Measurements from ENCODE around the gene RAP1GAP.
"Not testable (repeated sequence)": the region's sequence is repeated elsewhere in the genome, so short reads cannot be mapped to it uniquely, and the experiment has no call there.

Gene RAP1GAP

DNA sequence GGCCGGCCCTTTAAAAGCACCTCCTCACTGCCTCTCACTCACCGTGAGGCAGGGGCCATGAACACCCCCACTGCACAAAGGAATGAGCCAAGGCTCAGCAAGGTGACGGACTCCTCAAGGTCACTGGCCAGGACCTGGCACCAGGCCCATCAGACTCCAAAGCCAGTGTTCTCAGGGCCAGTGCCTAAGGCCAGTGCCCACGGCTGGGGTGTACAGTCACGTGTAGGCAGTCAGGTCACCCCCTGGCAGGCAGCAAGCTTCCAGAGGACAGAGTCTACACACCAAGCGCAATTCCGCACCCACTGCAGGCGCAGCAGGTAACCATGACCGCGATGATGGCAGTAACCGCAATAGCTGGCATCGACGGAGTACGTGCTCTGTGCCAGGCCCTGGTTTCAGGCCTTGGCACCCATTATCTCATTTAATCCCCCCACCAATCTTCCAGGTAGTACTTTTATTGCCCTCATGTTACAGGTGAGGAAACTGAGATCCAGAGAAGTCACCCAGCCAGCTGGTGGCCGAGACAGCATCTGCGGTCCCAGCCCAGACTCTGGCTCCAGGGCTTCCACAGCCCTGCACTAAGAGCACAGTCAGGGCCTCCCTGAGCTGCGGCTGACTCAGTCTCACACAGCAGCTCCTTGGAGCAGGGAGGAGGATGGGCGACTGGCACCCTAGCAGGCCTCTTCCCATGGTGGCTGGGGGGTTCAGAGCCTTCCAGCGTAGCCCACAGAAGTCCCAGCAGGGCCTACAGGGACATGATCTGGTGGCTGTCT lies 27.0 kb downstream of the RAP1GAP start:
- no peak for DNase-seq

DNA sequence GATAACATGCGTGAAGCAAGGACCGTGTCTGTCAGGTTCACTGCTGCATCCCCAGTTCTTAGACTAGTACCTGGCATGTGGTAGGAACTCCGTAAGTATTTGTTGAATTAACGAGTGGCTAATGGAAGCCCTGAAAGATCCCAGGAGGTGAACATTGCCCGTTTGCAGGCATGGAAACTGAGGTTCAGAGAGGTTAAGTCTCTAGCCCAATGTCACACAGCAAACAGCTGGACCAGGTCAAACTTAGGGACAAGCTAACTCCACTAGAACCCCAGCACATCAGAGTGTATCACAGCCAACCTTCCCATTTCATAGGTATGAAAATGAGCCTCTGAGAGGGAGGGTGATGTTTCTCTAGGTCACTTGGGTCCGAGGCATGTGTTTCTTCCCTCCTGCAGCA lies 27.6 kb downstream of the RAP1GAP start:
- DNase-seq = no peak

DNA sequence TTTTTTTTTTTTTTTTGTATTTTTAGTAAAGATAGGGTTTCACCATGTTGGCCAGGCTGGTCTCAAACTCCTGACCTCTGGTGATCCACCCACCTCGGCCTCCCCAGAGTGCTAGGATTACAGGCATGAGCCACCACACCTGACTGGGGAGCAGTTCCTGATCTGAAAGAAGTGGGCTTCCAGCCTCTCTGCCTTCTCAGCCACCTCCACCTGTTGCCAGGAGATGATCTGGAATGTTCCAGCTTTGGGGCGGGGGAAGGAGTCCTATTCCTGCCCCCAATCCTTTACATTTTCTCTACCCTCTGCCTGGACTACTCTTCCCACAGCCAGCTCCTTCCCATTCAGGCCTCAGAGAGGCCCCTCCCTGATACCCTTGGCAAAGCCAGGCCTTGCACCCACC lies 28.1 kb downstream of the RAP1GAP start:
- DNase-seq = no peak

DNA sequence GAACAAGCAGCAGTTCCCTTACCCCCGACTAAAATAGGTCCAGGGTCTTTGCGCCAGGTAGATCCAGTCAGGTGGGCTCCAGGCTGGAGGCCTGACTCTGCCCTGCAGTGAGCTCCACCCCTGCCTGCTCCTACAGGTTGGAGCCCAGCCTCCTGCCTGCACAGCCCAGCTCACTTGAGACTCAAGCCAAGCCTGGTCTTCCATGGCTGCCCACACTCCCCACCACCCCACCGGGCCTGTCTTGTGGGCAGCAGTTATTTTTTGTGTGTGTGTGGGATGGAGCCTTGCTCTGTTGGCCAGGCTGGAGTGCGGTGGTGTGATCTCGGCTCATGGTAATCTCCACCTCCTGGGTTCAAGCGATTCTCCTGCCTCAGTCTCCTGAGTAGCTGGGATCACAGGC lies 28.5 kb downstream of the RAP1GAP start:
- no peak for DNase-seq

DNA sequence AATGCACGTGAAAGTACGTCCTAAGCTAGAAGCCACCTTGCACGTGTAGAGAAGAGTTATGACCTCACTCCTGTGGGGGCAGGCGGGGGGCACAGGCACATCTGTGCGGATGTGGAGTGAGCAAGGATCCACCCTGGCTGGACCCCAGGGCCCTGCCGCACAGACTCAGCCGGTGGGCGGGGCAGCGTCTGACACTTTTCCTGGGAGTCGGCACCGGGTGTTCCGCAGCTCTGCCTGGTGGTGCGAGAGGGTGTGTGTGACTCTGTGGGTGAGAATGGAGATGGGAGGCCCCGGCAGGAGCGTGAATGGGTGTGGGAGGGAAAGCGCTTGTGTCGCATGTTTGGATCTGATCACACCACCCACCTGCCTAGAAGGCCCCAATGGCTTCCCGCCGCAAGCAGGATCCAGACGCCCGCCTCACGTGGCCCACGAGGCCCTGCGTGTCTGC lies 29.5 kb downstream of the RAP1GAP start:
- no peak for DNase-seq

DNA sequence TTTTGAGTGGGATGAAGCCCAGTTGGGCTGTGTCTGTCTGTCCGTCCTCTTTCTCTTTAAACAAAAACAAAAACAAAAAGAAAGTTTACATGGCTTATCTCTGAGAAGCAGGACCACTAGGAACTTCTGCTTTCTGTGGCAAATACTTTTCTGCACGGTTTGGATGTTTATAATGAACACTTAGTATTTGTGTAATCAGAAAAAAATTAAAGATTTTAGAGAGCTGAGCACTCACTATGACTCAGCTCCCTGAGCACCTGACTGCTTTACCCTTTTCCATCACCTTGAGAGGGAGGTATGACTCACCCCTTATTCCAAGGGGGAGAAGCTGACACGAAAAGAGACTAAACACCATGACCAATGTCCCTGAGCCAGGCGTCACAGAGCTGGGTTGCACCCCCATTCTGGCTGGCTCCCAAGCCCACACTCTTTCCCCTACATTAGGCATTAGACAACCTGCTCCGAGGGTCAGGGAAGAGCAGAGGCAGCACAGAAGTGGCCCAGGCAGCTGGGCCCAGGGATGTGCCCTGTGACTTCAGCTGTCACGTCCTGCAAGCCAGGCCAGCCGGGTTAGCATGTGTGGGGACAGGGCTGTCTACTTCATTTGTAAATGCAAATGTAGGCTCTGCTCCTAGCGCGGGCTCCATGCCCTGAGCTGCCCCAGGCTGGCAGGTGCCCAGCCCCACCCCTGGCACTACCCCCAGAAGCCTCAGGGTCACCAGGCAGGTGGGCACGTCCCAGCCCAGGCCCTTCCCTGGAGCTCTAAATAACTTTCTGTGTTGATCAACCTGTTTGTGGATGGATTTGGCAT lies 30.4 kb downstream of the RAP1GAP start:
- DNase-seq = no peak

DNA sequence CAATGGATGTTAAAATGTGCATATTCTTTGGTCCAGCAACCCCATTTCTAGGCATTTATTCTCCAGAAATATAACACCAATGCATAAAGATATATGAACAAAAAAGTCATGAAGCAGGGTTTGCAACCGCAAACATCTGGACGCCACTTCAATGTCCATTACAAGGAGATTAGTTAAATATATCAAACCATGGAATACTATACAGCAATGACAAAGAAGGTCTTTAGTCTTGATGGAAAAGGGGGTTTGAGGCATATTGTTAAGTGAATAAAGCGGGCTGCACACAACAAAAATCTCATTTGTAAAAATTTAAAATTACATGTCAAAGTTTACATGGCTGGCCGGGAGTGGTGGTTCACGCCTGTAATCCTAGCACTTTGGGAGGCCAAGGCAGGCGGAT lies 31.6 kb downstream of the RAP1GAP start:
- no peak for DNase-seq

DNA sequence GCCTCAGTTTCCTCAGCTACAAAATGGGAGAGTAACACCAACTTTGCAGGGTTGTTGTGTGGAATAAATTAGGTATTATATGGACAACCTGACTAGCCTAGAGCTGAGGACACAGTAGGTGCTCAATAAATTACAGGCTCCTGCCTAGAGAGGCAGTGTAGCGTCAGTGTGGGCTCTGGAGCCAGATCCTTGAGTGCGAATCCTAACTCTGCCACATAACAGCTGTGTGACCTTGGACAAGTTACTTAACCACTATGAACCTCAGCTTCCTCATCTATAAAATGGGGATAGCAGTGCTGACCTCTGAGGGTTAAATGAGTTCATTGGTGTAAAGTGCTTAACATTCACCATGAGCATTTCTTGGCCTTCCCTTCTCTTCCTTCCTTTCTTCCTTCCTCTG lies 33.1 kb downstream of the RAP1GAP start:
- DNase-seq = no peak

DNA sequence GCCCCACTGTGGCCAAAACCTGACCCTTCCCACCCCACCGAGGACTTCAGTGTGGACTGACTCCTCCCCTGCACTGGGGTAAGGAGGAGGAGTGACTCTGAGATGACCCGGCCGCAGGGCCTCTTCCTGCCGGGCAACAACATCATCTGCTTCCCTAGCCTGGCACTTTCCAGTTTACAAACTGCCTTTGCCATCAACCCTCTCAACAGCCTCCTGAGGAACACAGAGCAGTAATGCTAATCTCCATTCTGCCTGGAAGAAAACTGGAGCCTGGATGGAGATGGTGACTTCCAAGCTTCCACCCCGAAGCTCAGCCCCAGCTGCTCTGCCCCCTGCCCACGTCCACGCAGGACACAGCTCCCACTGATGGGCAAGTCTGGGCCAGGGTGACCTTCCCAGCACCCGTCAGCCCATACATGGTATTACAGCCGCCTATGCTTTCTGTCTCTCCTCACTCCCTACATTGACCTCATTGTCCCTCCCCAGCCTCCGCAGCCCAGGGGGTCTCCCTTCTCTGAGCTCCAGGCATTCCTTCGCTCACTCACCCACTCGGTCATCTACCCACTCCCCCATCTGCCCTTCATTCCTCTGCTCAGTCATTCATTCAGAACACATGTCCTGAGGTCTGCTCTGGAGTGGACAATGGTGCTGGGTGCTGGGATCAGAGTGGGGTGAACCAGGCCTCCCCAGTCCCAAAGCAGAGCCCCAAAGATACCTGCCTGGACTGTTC lies 34.2 kb downstream of the RAP1GAP start:
- no peak for DNase-seq

DNA sequence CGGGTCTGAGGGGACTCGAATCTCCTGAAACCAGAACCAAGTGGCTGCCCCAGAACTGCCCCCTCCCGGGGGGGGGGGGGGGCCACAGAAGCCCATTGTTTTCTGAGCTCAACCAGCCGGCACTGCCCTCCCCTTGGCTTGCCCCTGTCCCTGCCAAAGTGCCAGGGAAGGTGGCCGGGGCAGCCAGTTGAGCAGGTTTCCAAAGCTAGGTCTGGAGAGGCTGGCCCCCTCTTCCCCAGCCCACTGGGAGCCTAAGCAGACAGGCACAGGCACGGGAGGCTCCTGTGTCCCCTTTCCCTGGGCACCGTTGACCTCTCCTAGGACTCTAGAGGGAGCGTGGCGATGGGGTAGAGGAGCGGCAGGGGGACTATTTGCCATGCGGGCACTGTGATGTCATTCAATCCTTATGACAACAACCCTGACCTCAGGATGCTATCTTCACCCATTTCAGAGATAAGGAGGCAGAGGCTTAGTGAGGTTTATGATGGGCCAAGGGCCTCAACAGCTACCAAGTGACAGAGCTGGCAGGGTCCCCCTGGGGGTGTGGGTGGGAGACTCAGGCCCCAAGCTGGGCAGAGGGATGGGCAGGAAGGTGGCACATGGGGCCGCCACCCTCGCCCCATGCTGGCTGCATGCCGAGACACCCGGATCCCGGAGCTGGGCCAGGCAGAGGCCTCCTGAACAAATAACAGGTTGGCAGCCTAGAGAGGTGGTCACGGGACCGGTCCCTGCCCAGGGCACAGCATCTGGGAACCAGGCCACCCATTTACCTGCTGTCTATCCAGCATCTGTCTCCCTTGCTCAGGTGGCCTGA lies 35.0 kb downstream of the RAP1GAP start:
- no peak for DNase-seq

DNA sequence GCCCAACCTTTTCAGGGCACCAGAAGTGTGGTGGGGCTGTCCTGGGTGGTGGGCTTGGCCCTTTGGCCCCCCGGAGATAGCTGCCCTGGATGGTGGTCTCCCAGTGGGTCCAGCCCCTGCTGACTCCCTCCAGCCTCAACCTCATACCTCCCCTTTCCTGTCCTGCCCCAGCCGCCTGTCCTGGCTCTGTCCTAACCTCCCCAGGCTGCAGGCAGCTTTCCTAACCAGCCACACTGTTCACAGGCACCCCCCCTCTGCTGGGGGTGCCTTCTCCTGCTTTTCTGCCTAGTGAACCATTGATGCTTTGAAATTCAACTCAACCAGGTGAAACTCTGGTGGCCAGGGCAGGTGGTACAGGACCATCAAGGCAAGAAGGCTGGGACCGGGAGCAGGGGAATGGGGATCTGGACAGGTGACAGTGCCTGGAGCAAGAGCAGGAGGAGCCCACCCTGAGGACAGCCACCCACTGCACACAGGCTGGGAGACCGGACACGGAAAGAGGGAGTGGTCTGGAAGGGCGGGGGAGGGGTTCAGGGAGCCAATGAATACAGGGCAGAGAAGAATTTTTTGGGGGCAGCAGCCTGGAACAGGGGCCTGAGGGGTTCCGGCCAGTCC lies 35.9 kb downstream of the RAP1GAP start:
- no peak for DNase-seq

DNA sequence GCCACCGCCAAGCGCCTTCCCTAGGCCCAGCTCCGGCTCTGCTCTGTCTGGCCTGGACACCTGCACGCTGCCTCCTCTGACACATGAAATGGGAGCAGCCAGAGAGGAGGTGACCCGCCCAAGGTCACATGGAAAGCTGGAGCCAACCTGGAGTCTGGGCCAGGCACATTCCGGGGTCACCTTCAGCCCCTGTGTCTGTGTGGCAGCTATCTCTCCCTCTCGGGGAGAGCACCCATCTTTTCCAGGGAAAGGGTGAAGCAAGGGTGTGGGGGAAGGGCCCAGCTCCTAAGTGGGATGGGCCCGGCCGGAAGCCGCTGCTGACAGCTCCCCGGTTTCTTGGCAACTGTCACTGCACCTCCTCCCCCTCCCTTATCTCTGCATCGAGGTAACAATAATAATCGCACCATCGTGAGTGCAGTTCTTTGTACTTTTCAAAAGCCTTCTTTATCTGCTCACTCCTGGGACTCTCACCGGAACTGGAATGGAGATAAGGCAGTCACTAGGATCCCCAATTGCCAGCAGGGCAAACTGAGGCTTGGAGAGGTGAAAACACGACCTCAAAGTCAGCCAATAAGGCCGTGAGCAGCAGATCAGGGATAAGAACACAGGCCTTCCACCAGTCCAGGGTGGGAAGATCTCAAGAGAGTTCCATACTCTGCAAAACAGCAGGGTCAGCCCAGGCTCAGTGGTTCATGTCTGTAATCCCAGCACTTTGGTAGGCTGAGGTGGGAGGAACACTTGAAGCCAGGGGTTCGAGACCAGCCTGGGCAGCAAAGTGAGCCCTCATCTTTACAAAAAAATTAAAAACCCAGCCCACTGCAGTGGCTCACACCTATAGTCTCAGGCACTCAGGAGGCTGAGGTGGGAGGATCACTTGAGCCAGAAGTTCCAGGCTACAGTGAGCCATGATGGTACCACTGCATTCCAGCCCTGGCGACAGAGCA lies 36.9 kb downstream of the RAP1GAP start:
- DNase-seq = no peak

DNA sequence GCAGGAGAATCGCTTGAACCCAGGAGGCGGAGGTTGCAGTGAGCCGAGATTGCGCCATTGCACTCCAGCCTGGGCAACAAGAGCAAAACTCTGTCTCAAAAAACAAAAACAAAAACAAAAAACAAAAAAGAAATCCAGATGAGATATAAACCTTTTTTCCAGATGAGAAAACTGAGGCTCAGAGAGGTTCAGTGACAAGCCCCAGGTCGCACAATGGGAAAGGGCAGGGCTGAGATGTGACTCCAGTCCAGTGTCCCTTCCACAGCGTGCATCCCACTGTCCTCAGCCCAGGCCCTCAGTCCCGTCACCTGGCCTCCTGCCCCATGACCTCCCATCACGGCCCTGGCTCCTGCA lies 37.6 kb downstream of the RAP1GAP start:
- DNase-seq = not testable (repeated sequence)

DNA sequence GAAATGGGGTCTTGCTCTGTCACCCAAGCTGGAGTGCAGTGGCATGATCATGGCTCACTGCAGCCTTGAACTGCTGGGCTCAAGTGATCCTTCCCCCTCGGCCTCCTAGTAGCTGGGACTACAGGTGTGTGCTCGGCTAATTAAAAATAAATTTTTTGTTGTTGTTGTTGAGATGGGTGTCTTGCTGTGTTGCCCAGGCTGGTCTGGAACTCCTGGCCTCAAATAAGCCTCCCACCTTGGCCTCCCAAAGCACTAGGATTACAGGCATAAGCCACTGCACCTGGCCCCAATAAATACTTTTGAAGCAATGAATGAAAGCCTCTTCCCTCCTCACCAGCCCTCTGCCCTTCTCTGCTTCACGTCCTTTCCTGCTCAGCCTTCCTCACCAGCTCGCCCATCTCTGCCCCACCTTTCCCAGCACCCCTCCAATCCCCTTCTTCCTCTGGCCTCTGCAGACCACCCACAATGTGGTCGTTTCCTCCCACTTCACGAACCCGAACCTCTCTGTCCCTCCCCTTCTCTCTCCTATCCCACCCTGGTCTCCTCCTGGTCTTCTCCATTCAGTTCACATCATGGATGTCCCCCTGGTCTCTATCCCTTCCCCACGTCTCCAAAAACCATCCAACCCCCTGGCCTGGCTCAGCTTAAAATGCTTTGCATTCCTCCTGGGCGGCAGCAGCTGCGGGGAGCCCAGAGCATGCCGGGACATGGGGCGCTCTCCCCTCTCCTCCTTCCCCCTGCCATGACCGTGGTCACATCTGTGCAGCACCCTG lies 38.4 kb downstream of the RAP1GAP start:
- no peak for DNase-seq

DNA sequence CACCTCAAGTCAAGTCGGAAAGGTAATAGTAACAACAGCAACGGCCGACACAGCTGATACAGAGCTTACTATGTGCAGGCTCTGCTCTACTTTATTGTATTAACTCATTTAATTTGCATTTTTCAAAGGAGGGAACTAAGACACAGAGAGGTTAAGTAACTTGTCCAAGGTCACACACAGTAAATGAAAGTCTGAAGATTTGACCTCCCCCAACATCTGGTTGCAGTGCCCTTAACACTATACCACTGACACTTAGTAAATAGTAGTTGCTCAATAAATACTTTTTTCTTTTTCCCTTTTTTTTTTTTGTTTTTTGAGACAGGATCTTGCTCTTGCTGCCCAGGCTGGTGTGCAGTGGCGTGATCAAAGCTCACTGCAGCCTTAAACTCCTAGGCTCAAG lies 39.2 kb downstream of the RAP1GAP start:
- DNase-seq = no peak

DNA sequence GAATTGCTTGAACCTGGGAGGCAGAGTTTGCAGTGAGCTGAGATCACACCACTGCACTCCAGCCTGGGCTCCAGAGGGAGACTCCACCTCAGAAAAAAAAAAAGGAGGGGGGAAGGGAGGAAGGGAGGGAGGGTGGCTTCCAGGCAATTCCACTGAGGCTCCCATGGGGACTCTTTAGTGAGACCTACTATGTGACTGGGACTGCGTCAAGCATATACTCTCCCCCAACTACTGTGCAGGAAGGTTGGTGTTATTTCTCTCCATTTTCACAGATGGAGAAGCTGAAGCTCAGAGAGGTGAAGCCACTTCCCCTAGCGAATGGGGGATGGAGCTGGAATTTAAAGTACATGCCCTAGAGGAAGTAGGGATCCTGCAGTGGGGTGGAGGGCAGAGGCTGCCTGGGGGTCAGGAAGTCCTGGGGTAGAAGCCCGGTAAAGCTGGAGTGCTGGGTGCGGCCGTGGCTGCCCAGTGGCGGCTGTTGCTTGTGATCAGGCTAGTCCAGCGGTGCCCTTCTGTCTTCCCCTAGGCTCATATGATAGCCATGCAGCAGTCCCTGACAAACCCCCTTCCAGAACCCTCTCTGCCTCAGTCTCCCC lies 40.3 kb downstream of the RAP1GAP start:
- DNase-seq = no peak

DNA sequence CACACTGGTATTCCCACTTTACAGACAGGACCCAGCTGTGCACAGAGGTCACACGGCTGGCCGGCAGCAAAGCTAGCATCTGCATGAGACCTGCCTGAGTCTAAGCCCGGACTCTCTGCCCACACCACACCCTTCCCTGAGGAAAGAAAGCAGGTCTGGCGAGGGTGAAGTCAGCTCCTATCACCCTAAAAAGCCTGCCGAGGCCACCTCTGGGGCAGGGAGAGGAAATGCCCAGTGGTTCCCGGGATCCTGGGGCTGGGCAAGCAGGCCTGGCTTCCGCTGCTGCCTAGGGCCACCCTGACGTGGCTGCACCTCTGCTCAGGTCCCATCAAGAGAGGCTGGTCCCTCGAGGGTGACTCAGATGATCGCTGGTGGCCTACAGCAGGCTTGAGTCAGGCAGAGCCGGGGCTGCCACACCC lies 42.2 kb downstream of the RAP1GAP start:
- no peak for DNase-seq

DNA sequence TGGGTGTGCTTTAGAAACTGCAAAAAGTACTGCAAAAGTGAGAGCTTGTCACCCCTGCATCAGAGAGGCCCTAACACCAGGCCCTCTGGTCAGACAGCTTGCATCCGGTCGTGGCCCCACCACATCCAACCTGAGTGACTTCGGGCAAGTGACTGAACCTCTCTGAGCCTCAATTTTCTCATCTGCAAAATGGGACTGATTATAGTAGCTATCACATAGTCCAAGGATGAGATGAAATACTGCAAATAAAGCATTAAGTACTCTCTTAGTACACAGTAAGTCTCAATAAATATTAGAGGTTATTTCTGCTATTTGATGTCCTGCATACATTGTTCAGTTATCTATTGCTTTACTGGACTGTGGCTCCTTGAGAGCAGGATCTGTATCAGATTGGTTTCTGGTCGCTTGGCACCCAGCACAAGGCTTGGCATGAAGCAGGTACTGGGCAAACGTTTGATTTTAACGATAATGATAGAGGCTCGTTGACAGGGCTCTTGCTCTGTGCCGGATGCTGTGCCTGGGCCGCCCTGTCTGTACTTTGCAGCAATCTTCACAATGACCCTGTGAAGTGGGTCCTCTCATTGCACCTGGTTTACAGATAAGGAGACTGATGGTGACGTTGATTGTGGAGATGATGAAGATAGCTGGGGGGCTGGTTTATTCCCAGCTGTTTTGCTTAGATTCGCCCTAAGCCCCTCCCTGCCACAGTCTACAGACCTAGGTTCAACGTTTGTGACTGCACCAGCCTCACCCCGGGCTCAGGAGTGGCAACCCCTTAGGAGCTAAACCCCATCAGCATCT lies 43.6 kb downstream of the RAP1GAP start:
- DNase-seq = no peak
